HL-60 (cell line): ENCODE data around the gene TRMT44.

Source experiments
- DNase-seq, 2 experiments: peaks; one replicate each; pipeline ENCODE4 v3.0.0-alpha.2; 2010 to 2020; ENCODE audit warnings: low read depth in 1 of 2, low spot score in 1 of 2
- H3K27ac ChIP-seq: fragments of 250-450 bp; sonication (Bioruptor Pico); replicated peaks from 2 replicates; pipeline ENCODE4 v1.5.1; 2020; ENCODE audit warnings: mild to moderate bottlenecking, moderate library complexity
- H3K27me3 ChIP-seq: fragments of 250-450 bp; sonication (Bioruptor Pico); 2 replicates; pipeline ENCODE4 v1.5.1; 2021; ENCODE audit warnings: mild to moderate bottlenecking, moderate library complexity; ENCODE audit not compliant: insufficient read depth, poor library complexity, severe bottlenecking
- H3K4me3 ChIP-seq: replicated peaks from 2 replicates; pipeline ENCODE4 v1.5.1; 2011; ENCODE audit warnings: mild to moderate bottlenecking, control low read depth, low read length; ENCODE audit not compliant: insufficient read depth
- GABPA ChIP-seq: IDR thresholded peaks from 2 replicates; pipeline ENCODE4 v1.6.1; 2012; ENCODE audit warnings: low read depth
- POLR2AphosphoS5 ChIP-seq: IDR thresholded peaks from 2 replicates; pipeline ENCODE4 v1.6.1; 2012; ENCODE audit warnings: low read depth
- REST ChIP-seq: IDR thresholded peaks from 2 replicates; pipeline ENCODE4 v1.6.1; 2012; ENCODE audit warnings: low read depth; ENCODE audit not compliant: insufficient replicate concordance
- SPI1 ChIP-seq: IDR thresholded peaks from 2 replicates; pipeline ENCODE4 v1.6.1; 2012; ENCODE audit warnings: low read depth, mild to moderate bottlenecking, borderline replicate concordance
- TF ChIP-seq, protein P1 (sequence below): IDR thresholded peaks from one replicate; pipeline ENCODE4 v1.5.1; 2011; ENCODE audit warnings: low read length, control low read depth, inconsistent platforms; ENCODE audit not compliant: insufficient read depth

Gene TRMT44

DNA sequence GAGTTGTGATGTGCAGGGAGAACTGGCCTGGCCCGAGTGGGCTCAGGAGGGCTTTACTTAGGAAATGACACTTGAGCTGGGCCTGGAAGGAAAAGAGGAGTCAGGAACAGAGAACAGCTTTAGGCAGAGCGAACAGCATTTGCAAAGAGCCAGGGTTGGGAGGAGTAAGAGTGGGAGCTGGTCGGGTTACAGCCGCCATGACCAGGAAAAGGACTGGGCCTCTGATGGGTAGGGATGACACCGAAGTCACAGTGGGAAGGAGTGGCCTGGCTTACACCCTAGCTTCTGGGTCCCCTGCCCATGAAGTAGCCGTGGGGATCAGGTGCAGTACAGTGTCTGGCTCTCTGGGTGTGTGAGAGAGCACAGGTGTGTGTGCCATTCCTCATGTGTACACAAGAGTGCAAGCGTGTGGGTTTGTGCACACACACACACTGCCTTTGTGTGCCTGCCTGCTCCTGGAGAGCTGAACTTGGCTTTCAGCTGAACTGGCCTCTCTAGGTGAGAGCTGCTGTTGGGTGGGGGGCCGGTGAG is 31.6 kb downstream of the TRMT44 start:
- TF ChIP-seq GABPA (no peak), SPI1 (no peak), POLR2AphosphoS5 (no peak), REST (no peak)
- TF ChIP-seq, protein P1, sequence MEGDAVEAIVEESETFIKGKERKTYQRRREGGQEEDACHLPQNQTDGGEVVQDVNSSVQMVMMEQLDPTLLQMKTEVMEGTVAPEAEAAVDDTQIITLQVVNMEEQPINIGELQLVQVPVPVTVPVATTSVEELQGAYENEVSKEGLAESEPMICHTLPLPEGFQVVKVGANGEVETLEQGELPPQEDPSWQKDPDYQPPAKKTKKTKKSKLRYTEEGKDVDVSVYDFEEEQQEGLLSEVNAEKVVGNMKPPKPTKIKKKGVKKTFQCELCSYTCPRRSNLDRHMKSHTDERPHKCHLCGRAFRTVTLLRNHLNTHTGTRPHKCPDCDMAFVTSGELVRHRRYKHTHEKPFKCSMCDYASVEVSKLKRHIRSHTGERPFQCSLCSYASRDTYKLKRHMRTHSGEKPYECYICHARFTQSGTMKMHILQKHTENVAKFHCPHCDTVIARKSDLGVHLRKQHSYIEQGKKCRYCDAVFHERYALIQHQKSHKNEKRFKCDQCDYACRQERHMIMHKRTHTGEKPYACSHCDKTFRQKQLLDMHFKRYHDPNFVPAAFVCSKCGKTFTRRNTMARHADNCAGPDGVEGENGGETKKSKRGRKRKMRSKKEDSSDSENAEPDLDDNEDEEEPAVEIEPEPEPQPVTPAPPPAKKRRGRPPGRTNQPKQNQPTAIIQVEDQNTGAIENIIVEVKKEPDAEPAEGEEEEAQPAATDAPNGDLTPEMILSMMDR, result no peak
- DNase-seq, result no peak
- no peaks in the 10 kb centered on the region for H3K27me3 ChIP-seq
- no peak overlapping the region for H3K4me3 ChIP-seq
- peak overlapping the region; percentile 31; the same call in 1 of the 2 replicates for H3K27ac ChIP-seq

GRCh38 chr4:8472689-8473197 is 32.2 kb downstream of the TRMT44 start:
- H3K4me3 ChIP-seq, result no peak overlapping the region
- DNase-seq, result peak in 1 of 2 experiments; percentile 4
- no peak for TF ChIP-seq POLR2AphosphoS5
- TF ChIP-seq REST, result no peak
- TF ChIP-seq, protein P1, result no peak
- TF ChIP-seq SPI1, result no peak
- no peak for TF ChIP-seq GABPA
- H3K27me3 ChIP-seq, result no peaks in the 10 kb centered on the region
- H3K27ac ChIP-seq, result peak overlapping the region; percentile 31; the same call in 1 of the 2 replicates

DNA sequence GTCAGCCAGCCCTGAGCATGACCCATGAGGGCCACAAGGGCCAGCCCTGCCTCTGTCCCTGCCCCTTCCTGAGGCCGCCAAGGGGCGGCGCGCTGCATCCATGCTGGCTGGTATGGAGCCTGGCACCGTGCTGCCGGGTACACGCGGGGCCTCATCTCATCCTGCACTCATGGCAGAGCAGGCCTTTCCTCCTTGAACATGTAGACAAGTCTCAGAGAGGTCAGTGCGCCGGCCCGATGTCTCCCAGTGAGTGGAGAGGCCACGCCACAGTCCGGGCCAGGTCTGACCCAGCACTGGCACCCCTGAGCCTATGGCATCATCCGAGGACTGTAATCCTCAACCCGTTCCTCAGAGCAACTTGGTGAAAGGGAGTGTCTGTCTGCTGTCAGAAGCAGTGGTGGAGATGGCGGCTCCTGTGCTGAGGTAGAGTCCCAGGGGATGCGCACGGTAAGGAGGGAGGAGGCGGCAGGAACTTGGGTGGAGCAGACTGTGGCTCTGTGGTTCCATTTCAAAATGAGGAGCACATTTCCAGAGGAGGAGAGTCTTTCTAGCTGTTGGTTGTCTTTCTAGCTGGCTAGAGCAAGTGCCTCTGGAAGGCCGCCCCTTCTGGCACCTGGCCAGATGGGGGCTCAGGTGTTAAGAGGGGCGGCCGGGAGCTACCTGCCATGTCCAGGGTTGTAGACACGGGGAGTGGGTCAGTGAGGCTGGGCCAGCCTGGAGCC is 32.8 kb downstream of the TRMT44 start:
- no peak for TF ChIP-seq SPI1
- no peak for TF ChIP-seq GABPA
- no peak for TF ChIP-seq POLR2AphosphoS5
- TF ChIP-seq, protein P1, result no peak
- no peak for TF ChIP-seq REST
- H3K27ac ChIP-seq, result peak overlapping the region; percentile 7; the same call in 1 of the 2 replicates
- no peaks in the 10 kb centered on the region for H3K27me3 ChIP-seq
- DNase-seq, result no peak
- no peak overlapping the region for H3K4me3 ChIP-seq
